ENCODE measurements around the gene DNAJB5. TPM values are rescaled to one million over a fixed set of nuclear protein-coding genes. Genes with fewer than 3 reads are reported as not detected.
"Not testable (repeated sequence)": the region's sequence is repeated elsewhere in the genome, so short reads cannot be mapped to it uniquely, and the experiment has no call there.

DNAJB5 gene
- total RNA-seq, 1 experiment from 2014 or later, result 19.7 TPM

DNA sequence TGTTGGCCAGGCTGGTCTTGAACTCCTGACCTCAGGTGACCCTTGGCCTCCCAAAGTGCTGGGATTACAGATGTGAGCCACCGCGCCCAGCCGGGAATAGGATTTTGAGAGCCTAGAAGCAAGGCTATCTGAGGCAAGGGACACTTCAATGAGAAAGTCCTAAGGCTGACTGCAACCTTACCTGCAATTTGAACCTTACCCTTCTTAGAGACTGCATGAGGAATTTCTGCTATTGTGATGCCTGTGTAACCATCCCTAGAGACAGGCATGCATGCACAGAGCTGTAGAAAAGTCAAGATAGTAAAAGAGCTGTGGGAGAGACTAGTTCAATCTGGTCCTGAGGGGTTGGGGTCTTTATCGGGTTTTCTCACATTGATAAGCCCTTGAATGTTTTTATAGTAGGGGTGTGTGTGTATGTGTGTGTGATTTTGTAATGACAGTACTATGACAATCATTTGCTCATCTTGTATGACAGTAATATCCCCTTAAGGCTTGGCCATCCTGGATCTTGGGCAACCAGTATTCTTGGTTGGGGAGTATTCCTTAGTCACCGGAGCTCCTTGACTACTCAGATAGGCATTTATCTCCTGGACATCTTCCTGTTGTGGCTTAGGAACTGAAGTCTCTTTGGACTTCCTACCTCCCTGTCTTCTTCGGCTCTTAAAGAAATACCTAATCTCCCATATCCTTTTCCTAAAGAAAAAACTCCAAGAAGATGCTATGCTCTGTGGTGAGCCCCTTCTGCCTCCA, 11.2 kb downstream of the DNAJB5 start:
- DNase-seq (ENCODE audit: low read depth), result peak; percentile 77

DNA sequence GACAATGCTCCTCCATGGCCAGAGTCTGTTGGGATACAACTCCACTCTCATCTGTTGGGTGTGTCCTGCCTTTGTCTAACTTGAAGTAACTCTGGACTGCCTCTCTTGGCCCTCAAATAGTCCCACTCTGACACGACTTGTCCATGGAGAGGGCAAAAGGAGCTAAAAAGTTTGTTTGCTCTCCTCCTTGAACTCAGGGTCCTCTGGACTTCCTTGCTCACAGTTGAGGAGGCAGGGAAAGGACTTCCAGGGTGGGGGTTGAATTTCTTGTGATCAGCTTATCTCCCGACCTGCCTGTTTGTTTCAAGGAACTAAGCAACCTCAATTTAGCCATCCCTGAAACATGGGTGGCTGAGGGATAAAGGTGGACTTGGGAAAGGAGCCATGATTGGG, 11.7 kb downstream of the DNAJB5 start:
- no peak for DNase-seq (ENCODE audit: low read depth)

DNA sequence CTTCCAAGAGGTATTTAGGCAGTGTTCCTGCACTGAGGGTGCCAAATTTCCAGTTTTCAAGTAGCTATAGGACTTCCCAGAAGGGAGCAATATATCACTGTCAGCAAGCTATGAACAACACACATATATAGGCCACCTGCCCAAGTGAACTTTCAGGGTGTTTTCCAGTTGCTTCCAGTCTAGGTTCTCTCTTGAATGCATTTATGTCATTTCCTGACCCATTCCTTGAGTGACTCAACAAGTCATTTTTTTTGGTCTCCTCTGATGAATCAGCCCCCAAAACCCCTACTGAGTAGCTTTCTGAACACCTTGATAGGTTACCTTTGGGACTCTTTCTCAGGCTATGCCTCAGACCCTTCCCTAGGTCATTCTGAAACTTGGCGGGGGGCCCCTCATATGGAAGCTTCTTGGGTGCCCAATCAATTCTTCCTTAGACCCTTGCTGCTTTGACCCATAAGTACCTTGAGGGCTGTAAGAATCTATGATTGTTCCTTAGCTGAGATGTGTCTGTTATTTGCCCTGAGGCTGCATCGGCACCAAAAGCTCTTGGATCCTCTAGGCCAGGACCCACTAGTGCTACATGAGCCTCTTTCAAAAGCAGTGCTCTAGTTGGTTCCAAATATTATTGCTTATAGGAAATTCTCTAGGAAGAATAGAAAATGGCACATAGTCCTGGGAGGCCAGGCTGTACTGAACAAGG, 12.4 kb downstream of the DNAJB5 start:
- peak; percentile 24 for DNase-seq (ENCODE audit: low read depth)

DNA sequence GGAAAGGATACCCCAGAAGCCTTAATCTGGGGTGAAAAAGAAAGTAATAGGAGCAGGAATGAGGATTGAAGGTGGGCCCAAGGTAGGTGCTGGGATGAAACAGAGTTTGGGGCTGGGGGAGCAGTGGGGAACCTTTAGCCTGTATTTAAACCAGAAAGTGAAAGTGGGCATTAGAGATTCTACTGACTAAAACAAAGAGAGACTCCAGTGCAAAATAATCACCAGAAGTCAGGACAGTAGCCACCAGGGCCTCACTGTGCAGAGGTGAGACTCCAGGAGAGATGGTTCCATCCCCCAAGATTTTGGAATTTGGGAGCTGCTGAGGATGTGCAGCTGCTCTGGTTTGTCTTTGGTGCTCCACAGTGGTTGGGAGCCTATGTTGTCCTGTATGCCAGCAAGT, 13.1 kb downstream of the DNAJB5 start:
- no peak for DNase-seq (ENCODE audit: low read depth)

DNA sequence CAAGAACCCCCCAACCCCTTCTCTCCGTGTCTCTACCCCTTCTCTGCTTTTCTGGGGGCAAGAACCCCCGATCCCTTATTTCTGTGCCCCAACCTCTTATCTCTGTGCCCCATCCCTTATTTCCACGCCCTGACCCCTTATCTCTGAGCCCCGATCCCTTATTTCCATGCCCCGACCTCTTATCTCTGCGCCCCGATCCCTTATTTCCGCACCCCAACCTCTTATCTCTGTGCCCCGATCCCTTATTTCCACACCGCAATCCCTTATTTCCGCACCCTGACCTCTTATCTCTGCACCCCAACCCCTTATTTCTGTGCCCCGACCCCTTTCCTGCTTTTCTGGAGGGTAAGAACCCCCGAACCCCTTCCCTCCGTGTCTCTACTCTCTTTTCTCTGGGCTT, 14.8 kb downstream of the DNAJB5 start:
- not testable (repeated sequence) for DNase-seq (ENCODE audit: low read depth)

DNA sequence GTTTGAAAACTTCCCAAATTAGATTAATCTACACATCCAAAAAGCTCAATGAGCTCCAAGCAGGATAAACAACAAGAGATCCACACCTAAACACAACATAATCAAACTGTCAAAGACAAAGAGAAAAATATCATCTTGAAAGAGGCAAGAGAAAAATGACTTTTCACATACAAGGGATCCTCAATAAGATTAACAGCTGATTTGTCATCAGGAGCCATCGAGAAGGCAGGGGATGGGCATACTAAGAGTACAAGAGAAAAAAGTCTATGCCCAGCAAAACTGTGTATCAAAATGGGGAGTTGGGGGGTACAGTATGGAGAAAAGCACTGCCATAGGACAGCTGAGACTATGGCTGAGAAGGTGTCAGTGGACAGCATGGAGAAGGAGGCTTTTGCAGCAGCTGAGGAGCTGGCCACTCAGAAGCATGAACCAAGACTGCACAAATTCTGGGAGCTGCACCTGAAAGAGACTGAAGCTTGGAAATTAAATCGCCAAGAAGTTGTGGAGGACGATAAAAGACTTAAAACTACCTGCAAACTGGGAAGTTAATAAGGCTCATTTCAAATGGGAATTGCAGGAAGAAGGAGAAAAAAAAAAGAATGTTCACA, 20.9 kb downstream of the DNAJB5 start:
- no peak for DNase-seq (ENCODE audit: low read depth)

DNA sequence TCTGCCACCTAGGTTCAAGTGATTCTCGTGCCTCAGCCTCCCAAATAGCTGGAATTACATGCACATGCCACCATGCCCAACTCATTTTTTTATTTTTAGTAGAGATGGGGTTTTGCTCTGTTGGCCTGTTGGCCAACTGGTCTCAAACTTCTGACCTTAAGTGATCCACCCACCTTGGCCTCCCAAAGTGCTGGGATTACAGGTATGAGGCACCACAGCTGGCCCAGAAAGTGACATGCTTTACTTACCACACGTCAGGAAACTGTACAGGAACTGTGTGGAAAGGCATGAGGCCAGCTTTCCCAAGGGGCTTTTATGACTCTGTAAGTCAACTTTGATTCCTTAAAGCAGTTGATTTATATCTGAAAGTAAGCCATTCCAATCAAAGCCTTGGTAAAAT, 25.0 kb downstream of the DNAJB5 start:
- DNase-seq (ENCODE audit: low read depth), result no peak

DNA sequence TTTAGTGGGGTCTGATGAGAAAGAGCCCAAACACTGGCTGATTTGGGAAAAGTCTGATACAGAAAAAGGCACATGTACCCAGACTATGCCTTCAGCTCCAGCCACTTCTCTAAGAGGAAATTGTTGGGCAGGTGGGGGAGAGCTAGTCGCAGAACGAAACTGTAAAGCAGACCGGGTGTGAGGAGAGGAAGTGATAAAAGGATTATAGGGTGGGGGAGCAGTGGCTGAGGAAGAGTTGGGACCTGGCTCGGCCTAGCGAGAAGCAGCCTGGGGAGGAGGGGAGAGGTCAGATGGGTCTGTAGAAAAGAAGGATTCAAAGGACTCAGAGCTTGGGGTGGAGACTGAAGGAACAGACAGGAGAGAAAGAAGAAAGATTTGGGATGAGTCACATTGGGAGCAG, 33.9 kb downstream of the DNAJB5 start:
- DNase-seq (ENCODE audit: low read depth), result not testable (repeated sequence)

DNA sequence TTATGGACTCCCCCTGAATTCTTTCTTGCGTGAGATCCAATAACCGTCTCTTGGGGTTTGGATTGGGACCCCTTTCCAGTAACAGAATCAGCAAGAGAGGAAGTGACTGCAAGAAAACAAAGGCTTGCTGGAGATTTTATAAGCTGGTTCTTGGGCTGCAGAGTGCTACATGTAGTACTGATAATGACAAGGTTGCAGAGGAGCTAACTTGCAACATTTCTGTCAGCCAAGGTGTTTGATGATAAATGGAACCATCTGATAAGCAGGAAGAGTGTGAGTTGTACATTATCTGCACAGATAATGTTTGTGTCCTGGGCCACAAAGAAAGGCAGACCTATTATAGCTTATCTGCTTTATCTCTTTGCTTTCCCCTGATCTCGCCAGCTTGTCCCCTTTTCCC, 37.1 kb downstream of the DNAJB5 start:
- DNase-seq (ENCODE audit: low read depth), result no peak

DNA sequence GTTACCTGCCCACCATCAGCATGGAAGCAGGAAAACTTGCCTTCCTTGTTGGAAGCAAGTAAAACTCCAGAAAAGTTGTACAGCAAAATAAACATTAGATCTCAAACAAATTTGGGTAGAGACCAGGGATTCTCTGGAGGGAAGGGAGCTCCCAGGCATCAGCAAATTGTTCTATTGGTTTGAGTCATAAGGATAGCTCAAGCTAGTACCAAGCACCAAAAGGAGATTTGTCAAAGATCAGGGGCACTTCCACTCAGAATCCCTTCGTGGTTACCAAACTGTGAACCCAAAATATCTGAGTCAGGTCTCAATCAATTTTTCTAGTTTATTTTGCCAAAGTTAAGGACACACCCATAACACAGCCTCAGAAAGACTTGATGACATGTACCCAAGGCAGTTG, 37.8 kb downstream of the DNAJB5 start:
- DNase-seq (ENCODE audit: low read depth), result no peak

DNA sequence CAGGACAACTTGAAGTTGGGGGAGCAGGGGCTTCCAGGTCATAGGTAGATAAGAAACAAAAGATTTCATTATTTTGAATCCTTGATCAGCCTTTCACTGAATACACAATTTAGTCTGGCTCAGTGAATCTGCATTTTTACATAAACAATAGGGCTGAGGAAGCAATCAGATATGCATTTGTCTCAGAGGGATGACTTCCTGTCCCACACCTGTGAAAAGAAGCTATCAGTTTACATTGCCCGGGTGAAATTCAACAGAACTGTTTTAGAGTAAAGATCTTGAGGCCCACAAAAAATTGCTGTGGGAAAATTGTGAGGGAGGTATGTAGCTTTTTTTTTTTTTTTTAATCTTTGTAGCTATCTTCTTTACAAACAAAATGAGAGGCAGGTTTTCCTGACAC, 38.3 kb downstream of the DNAJB5 start:
- no peak for DNase-seq (ENCODE audit: low read depth)

DNA sequence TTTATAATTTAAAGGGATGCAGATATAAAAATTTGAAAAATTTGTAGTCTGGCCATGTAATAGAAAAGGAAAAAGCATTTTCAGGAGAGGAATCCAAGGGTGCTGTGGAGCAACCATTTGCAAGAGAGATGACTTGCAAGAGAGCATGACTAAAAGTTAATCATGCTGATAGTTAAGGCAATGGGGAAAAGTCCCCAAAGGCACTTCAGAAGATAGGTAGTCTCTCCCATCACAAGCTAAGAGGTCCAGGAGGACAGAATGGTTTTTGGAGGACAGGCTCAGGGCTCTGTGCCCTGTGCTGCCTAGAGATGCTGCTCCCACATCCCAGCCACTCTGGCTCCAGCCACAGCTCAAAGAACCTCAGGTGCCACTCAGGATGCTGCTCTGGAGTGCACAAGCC, 38.8 kb downstream of the DNAJB5 start:
- DNase-seq (ENCODE audit: low read depth), result no peak

DNA sequence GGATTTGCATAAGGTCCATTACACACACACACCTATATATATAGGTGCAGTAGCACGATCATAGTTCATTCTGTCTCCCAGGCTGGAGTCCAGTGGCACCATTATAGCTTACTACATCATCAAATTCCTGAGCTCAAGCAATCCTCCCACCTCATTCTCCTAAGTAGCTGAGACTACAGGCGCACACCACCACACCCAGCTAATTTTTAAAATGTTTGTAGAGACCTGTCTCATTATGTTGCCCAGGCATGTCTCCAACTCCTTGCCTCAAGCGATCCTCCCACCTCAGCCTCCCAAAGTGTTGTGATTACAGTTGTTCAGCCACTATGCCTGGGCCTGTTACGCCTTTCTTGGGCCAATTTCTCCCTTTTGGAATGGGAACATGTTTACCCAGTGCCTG, 39.7 kb downstream of the DNAJB5 start:
- DNase-seq (ENCODE audit: low read depth), result no peak

DNA sequence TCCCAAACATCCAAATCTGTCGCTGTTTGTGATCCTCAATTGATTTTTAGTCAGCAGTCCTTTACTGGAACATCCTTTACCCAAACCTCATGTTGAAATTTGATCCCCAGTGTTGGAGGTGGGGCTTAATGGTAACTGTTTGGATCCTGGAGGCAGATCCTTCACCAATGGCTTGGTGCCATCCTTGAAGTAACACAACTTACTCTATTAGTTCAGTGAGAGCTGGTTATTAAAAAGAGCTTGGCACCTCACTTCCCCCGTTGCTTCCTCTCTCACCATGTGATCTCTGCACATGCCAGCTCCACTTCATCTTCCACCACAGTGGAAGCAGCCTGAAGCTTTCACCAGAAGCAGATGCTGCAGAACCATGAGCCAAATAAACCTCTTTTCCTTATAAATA, 40.3 kb downstream of the DNAJB5 start:
- no peak for DNase-seq (ENCODE audit: low read depth)

DNA sequence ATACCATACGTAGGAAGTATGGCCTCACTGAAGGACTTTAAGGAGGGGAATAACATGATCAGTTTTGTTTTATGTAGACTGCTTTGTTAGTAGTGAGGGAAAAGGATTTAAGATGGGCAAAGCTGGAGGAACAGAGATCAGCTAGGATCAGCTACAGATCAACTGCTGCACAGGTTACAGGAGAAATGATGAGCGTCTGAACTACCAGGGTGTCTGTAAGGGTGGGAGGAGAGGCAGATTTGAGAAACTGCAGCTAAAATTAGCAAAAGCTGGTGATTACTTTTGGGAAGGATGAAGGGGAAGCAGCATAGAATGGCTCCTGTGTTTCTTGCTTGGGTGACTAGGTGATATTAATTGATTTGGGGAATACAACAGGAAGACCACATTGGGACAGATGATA, 43.6 kb downstream of the DNAJB5 start:
- DNase-seq (ENCODE audit: low read depth), result no peak

DNA sequence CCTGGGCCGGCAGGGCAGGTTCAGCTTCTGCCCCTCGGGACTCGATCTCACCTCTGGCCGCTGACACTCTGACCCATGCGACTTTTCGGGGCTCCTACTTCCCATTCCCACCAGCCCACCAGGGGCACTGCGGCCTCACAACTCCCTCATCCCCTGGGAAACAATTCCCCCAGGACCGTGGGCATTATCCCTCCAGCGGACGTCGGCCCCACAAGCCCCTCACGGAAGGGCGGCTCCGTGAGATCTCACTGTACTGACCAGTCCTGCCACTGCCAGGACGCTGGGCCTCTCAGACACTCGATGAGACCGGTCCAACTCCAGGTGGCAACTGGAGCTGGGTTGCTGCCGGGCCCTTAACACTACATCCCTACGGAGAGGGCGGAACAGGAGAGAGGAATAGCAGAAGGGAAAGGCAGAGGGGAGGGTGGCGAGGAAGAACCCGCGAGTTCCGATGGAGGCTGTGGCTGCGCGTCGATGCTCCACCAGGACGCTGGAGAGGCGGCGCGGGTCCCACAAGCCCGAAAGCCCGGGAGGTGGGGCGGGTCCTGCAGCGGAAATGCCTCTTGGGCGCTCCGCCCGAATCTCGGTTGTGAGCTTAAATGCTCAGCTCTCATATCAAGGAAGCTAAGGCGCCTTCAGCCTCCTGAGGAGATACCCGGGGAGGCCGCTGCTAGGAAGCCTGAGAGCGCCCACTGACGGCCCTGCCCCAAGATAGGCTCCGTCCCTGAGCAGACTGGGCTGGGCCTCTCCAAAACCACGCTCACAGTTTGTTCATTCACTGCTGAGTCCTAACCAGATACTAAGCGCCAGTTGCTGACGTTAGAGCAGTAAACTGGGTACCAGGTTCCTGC, 46.5 kb downstream of the DNAJB5 start:
- no peak for DNase-seq (ENCODE audit: low read depth)

DNA sequence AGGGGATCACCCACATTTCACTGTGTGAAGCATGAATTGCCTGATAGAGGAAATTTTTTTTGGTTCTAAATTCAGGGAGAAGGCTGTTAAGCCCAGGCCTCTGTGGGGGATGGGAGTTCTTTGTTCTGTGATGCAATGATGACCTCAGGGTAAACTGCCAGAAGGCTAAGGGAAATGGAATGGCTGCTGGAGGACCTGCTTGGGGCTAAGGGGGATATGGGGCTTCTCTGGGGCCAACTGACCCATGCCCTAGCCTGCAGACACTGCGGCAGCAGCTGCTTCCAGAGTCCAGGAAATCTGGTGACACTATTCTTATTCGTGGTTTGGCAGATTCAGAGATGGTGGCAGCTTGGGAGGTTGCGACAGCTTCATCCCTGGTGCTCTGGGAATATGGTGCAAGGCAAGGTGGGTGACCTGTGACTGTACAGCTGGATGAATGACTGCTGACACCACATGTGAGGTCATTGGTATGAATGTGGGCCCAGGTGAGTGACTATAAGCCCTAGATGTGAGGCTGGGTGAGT, 52.6 kb downstream of the DNAJB5 start:
- DNase-seq (ENCODE audit: low read depth), result peak; percentile 39

DNA sequence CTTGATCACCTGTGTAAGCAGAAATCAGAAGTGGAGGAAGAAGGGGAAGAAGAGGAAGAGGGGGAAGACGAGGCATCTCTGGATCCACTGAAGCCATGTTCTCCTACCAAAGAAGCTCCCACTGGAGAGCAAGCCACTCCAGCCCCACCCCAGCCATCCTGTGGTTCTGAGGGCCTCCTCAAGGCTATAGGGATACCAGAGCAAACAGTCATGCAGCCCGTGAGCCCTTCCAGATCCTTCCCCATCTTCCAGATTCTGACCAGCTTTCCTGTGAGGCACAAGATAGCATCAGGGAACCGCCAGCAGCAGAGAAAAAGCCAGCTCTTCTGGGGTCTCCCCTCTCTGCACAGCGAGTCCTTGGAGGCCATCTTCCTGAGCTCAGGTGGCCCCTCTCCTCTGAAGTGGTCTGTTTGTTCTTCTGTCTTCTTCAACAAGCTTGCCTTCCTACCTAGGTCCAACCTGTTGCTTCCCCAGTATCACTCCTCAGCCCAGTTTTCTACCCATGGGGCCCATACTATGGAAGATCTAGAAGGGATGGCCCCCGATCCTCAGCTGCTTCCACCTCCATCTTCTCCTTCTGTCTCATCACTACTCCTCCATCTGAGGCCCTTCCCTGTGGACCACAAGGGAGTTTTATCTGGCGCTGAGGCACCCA, 53.5 kb downstream of the DNAJB5 start:
- no peak for DNase-seq (ENCODE audit: low read depth)

DNA sequence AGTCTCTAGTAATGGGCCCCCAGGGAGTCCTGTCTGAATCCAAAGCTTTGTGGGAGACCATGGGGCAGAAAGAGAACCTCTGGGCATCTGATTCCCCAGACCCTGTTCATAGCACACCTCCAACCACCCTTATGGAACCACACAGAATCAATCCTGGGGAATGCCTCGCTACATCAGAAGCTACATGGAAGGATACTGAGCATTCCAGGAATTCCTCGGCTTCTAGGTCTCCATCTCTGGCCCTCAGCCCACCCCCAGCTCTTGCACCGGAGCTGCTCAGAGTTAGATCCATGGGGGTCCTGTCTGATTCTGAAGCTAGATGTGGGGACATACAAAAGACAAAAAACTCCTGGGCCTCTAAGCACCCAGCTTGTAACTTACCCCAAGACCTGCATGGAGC, 54.5 kb downstream of the DNAJB5 start:
- DNase-seq (ENCODE audit: low read depth), result no peak
